ENCODE measurements around the gene CWF19L1.
"Not testable (repeated sequence)": the region's sequence is repeated elsewhere in the genome, so short reads cannot be mapped to it uniquely, and the experiment has no call there.

Gene CWF19L1

GRCh38 chr10:100267239-100268104 is at the start of gene CWF19L1:
TSS of gene CWF19L1 (minus strand) at chr10:100267638. CDS start at chr10:100267593, 45 bp downstream.
- DNase-seq, result peak; percentile 82

- DNase-seq, result no peak
These were observed 48.2 kb upstream of the CWF19L1 start for GRCh38 chr10:100315615-100316014.

GRCh38 chr10:100311298-100311697 is 43.9 kb upstream of the CWF19L1 start:
- DNase-seq, result no peak

GRCh38 chr10:100307684-100308083 is 40.2 kb upstream of the CWF19L1 start:
- DNase-seq, result no peak

GRCh38 chr10:100306861-100307260 is 39.4 kb upstream of the CWF19L1 start:
- DNase-seq, result no peak

- DNase-seq, result no peak
These were observed 37.0 kb upstream of the CWF19L1 start for GRCh38 chr10:100304414-100304813.

GRCh38 chr10:100303724-100304319 is 36.4 kb upstream of the CWF19L1 start:
- peak; percentile 54 for DNase-seq

GRCh38 chr10:100301123-100301522 is 33.7 kb upstream of the CWF19L1 start:
- DNase-seq, result not testable (repeated sequence)

- DNase-seq, result no peak
These were observed 29.8 kb upstream of the CWF19L1 start for GRCh38 chr10:100297242-100297641.

GRCh38 chr10:100293066-100293465 is 25.6 kb upstream of the CWF19L1 start:
- DNase-seq, result no peak

- DNase-seq, result not testable (repeated sequence)
These were observed 24.9 kb upstream of the CWF19L1 start for GRCh38 chr10:100292300-100292699.

- DNase-seq, result no peak
These were observed 23.9 kb upstream of the CWF19L1 start for GRCh38 chr10:100291356-100291755.

- DNase-seq, result no peak
These were observed 22.2 kb upstream of the CWF19L1 start for GRCh38 chr10:100289641-100290040.

GRCh38 chr10:100288196-100288595 is 20.8 kb upstream of the CWF19L1 start:
- no peak for DNase-seq

- DNase-seq, result no peak
These were observed 20.3 kb upstream of the CWF19L1 start for GRCh38 chr10:100287756-100288155.

GRCh38 chr10:100286051-100287033 is 18.9 kb upstream of the CWF19L1 start, which contains the start of gene BLOC1S2:
TSS of gene BLOC1S2 (minus strand) at chr10:100286680. CDS start at chr10:100286659, 21 bp downstream.
- DNase-seq, result peak; percentile 90

- DNase-seq, result not testable (repeated sequence)
These were observed 17.9 kb upstream of the CWF19L1 start for GRCh38 chr10:100285326-100285725.

GRCh38 chr10:100282907-100283306 is 15.5 kb upstream of the CWF19L1 start:
- no peak for DNase-seq

GRCh38 chr10:100276971-100277370 is 9.5 kb upstream of the CWF19L1 start:
- DNase-seq, result not testable (repeated sequence)

- DNase-seq, result no peak
These were observed 1.5 kb downstream of the CWF19L1 start for GRCh38 chr10:100265821-100266485.

GRCh38 chr10:100254191-100254590 is 13.2 kb downstream of the CWF19L1 start:
- DNase-seq, result no peak

GRCh38 chr10:100253041-100253440 is 14.4 kb downstream of the CWF19L1 start:
- no peak for DNase-seq
